ENCODE results near the gene STAM. TPM values are rescaled to one million over a fixed set of nuclear protein-coding genes. Genes with fewer than 3 reads are reported as not detected.
A peak's percentile ranks its signal among the peaks of the same experiment; 100 is the strongest.

The STAM gene
- total and polyA plus RNA-seq, 2 donors (not counting 3 experiments of a cell fraction or from before 2014, with no cell fraction given) = 17.7 to 20.0 TPM

DNA sequence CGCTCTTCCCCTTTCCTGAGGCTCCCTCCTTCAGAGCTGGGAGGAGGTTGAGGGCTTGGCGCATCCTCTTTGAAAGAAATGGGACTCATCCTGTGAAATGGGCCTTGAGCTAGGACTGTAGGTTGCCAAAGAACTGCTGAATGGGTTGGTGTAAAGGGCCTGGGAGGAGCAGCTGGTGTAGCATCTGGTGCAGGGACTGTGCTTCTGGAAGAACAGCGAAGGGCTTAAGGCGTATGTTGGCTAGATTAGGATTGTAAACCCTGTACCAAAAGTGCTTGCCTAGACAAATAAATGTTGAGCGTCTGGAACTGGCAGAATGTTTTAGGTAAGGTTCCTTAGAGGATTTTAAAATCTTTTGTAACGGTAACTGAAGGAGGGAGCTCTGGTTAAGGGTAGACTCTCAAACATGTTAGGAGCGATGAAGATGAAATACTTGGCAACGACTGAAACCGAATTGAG lies 563 bp downstream of the STAM start:
- H3K4me1 ChIP-seq (ENCODE audit: control insufficient read depth, extremely low read depth, insufficient read depth, low read length) = peaks cover 21% of the 10 kb centered on the region
- TSS peak; percentile 57 for BruUV-seq (replicated peaks)
- H3K9me1 ChIP-seq (replicated peaks; ENCODE audit: control insufficient read depth, extremely low read depth, insufficient read depth, low read length) = no peaks in the 10 kb centered on the region
- no peak for DNase-seq (ENCODE audit: low read depth, low spot score)
- H3K36me3 ChIP-seq (ENCODE audit: control insufficient read depth in 2 of 2, extremely low read depth in 1 of 2, insufficient read depth in 2 of 2, low read length in 2 of 2) = no peaks in the 10 kb centered on the region
- H3K27me3 ChIP-seq (ENCODE audit: control insufficient read depth in 2 of 2, insufficient read depth in 2 of 2, low read length in 2 of 2) = no peaks in the 10 kb centered on the region
- H4K20me1 ChIP-seq (replicated peaks; ENCODE audit: control insufficient read depth, extremely low read depth, insufficient read depth, low read length) = no peaks in the 10 kb centered on the region
- peak overlapping the region; percentile 42 for H2AFZ ChIP-seq (ENCODE audit: low read depth, low read length)
- peak overlapping the region; percentile 94 for H3K9ac ChIP-seq (replicated peaks; ENCODE audit: extremely low read depth, insufficient read depth, low read length)
- H3K27ac ChIP-seq (ENCODE audit: insufficient read depth, low read depth, low read length) = peak overlapping the region; percentile 95
- dilution Hi-C loops (cut with MboI; ENCODE audit: extremely low pct_ligation_motif_present, low sequenced_read_pairs) (no loop called here), intact Hi-C loops (cut with micrococcal nuclease) (loop anchor here (1.0 to 5.0 kb wide), 4 partner anchors 21 to 193 kb away; partner anchors contain the start of gene HACD1)
- H3K4me3 ChIP-seq (replicated peaks in 1 of 3; ENCODE audit: insufficient read depth in 1 of 3, low read depth in 1 of 3, low read length in 3 of 3) = peak overlapping the region; percentile 36 to 90 (median 84)
- no peak for TF ChIP-seq GATA2 (IDR thresholded peaks at IDR 0.05; ENCODE audit: insufficient read depth, insufficient read length, low read depth, low read length)
- no peak for TF ChIP-seq JUN (IDR thresholded peaks at IDR 0.05; ENCODE audit: borderline replicate concordance, insufficient read depth, insufficient read length, low read depth)
- TF ChIP-seq EZH2 (IDR thresholded peaks at IDR 0.05; ENCODE audit: borderline replicate concordance, low read depth, low read length, severe bottlenecking) = no peak
- TF ChIP-seq POLR2A (IDR thresholded peaks at IDR 0.05; ENCODE audit: low read depth, low read length) = no peak
- TF ChIP-seq FOS (IDR thresholded peaks at IDR 0.05; ENCODE audit: borderline replicate concordance, insufficient read depth, low read length) = no peak
- TF ChIP-seq, protein P1, sequence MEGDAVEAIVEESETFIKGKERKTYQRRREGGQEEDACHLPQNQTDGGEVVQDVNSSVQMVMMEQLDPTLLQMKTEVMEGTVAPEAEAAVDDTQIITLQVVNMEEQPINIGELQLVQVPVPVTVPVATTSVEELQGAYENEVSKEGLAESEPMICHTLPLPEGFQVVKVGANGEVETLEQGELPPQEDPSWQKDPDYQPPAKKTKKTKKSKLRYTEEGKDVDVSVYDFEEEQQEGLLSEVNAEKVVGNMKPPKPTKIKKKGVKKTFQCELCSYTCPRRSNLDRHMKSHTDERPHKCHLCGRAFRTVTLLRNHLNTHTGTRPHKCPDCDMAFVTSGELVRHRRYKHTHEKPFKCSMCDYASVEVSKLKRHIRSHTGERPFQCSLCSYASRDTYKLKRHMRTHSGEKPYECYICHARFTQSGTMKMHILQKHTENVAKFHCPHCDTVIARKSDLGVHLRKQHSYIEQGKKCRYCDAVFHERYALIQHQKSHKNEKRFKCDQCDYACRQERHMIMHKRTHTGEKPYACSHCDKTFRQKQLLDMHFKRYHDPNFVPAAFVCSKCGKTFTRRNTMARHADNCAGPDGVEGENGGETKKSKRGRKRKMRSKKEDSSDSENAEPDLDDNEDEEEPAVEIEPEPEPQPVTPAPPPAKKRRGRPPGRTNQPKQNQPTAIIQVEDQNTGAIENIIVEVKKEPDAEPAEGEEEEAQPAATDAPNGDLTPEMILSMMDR (IDR thresholded peaks at IDR 0.05; ENCODE audit: extremely low read depth in 1 of 2, insufficient read depth in 1 of 2, low read depth in 1 of 2, low read length in 2 of 2) = no peak
- no peak for TF ChIP-seq POLR2AphosphoS5 (IDR thresholded peaks at IDR 0.05; ENCODE audit: insufficient read depth, low read depth, low read length)
- no peak for TF ChIP-seq MYC (IDR thresholded peaks at IDR 0.05; ENCODE audit: low read depth, low read length)
- TF ChIP-seq, protein P2, sequence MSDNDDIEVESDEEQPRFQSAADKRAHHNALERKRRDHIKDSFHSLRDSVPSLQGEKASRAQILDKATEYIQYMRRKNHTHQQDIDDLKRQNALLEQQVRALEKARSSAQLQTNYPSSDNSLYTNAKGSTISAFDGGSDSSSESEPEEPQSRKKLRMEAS (IDR thresholded peaks at IDR 0.05; ENCODE audit: insufficient read depth, insufficient read length) = no peak
- POLR2A ChIA-PET = interaction anchor here (1.0 to 2.4 kb wide), 3 partner anchors 27 to 827 kb away, joined by 3 to 16 read pairs (median 8); partner anchors contain the start of genes HACD1 and RSU1
- no peaks in the 10 kb centered on the region for H3K9me3 ChIP-seq (replicated peaks; ENCODE audit: control insufficient read depth, insufficient read depth, low read length)
- FAIRE-seq = peak; percentile 4
- peaks cover 56% of the 10 kb centered on the region for H3K79me2 ChIP-seq (ENCODE audit: control insufficient read depth, insufficient read depth, low read length)
- peak overlapping the region; percentile 91 for H3K4me2 ChIP-seq (ENCODE audit: insufficient read depth, low read length)
- CTCF ChIA-PET = interaction anchor here (1.1 to 2.0 kb wide), 13 partner anchors 11 to 835 kb away, joined by 3 to 17 read pairs (median 4); partner anchors contain the start of gene HACD1
